Keratinocyte (primary cell): Measurements from ENCODE around the gene PIP4K2A. TPM values are rescaled to one million over a fixed set of nuclear protein-coding genes. Genes with fewer than 3 reads are reported as not detected.

Experiments used
- DNase-seq: peaks from one replicate; pipeline ENCODE4 v3.0.0-alpha.2; 2011; ENCODE audit warnings: low read depth, missing footprints, low spot score
- FAIRE-seq: peaks from 2 replicates; lab custom pipeline; 2011; peaks lifted over from hg19 to GRCh38; lab: Jason Lieb, UNC
- H2AFZ ChIP-seq: 2 replicates; pipeline ENCODE4 v1.6.0; 2012; ENCODE audit warnings: low read length, control low read depth, inconsistent platforms; ENCODE audit not compliant: control insufficient read depth
- H3K27ac ChIP-seq: 2 replicates; pipeline ENCODE4 v1.5.1; 2011; ENCODE audit warnings: low read length; ENCODE audit not compliant: control insufficient read depth, insufficient read depth
- H3K27me3 ChIP-seq: 3 replicates; pipeline ENCODE4 v1.6.0; 2011; ENCODE audit warnings: low read length; ENCODE audit not compliant: control insufficient read depth, insufficient read depth; ENCODE audit errors: extremely low read depth
- H3K36me3 ChIP-seq, 2 experiments: 2 replicates in 1 of 2; 3 replicates in 1 of 2; pipeline ENCODE4 v1.5.1; 2011; ENCODE audit warnings: low read length in 2 of 2, mild to moderate bottlenecking in 1 of 2; ENCODE audit not compliant: control insufficient read depth in 2 of 2, insufficient read depth in 2 of 2; ENCODE audit errors: extremely low read depth in 1 of 2
- H3K4me1 ChIP-seq: 3 replicates; pipeline ENCODE4 v1.5.1; 2011; ENCODE audit warnings: low read length; ENCODE audit not compliant: control insufficient read depth, insufficient read depth; ENCODE audit errors: extremely low read depth
- H3K4me2 ChIP-seq: 3 replicates; pipeline ENCODE4 v1.6.0; 2011; ENCODE audit warnings: low read depth, low read length; ENCODE audit not compliant: control insufficient read depth, insufficient read depth; ENCODE audit errors: extremely low read depth
- H3K4me3 ChIP-seq, 3 experiments: fragments of 200-600 bp in 1 of 3; sonication (generic) in 1 of 3; 2 replicates in 2 of 3; 3 replicates in 1 of 3; pipeline ENCODE4 v1.5.1; 2011 to 2016; ENCODE audit warnings: low read length in 3 of 3, mild to moderate bottlenecking in 3 of 3, control low read depth in 2 of 3, inconsistent platforms in 1 of 3, low read depth in 1 of 3, mixed read lengths in 1 of 3, mixed run types in 1 of 3, moderate library complexity in 1 of 3; ENCODE audit not compliant: control insufficient read depth in 2 of 3, insufficient read depth in 2 of 3; ENCODE audit errors: extremely low read depth in 1 of 3
- H3K79me2 ChIP-seq: 2 replicates; pipeline ENCODE4 v1.6.0; 2012; ENCODE audit warnings: low read length; ENCODE audit not compliant: control insufficient read depth, insufficient read depth
- H3K9ac ChIP-seq: 3 replicates; pipeline ENCODE4 v1.6.0; 2011; ENCODE audit warnings: low read length; ENCODE audit not compliant: control insufficient read depth, insufficient read depth; ENCODE audit errors: extremely low read depth
- H3K9me1 ChIP-seq: 3 replicates; pipeline ENCODE4 v1.6.0; 2011; ENCODE audit warnings: low read length; ENCODE audit not compliant: control insufficient read depth, insufficient read depth; ENCODE audit errors: extremely low read depth
- H3K9me3 ChIP-seq: 2 replicates; pipeline ENCODE4 v1.5.1; 2012; ENCODE audit warnings: low read depth, low read length; ENCODE audit not compliant: control insufficient read depth
- H4K20me1 ChIP-seq: 3 replicates; pipeline ENCODE4 v1.6.0; 2011; ENCODE audit warnings: low read length; ENCODE audit not compliant: control insufficient read depth, insufficient read depth; ENCODE audit errors: extremely low read depth
- EZH2 ChIP-seq: IDR thresholded peaks from one replicate; pipeline ENCODE4 v1.6.1; 2012; ENCODE audit warnings: inconsistent platforms, mild to moderate bottlenecking, low read length, moderate library complexity
- dilution Hi-C: fragments of 300-500 bp; cut with MboI; formaldehyde crosslinking; loops from one replicate; pipeline ENCODE4 v1.7.0; 2020; ENCODE audit warnings: low sequenced_read_pairs; ENCODE audit not compliant: extremely low pct_ligation_motif_present
- polyA plus RNA-seq, 5 experiments: library from polyadenylated mRNA; depleted of rRNA in 3 of 5; stranded (reverse) in 3 of 5; stranded (forward) in 1 of 5; unstranded in 1 of 5; fragments of >200 nt; gene quantifications; 1 replicate in 1 of 5; 2 replicates in 3 of 5; 3 replicates in 1 of 5; pipeline versions ENCODE4 v1.2.1 to v1.2.3, GENCODE V29; 2011 to 2012; ENCODE audit warnings: missing spikeins in 2 of 5, low read depth in 1 of 5, low replicate concordance in 1 of 5
- TF ChIP-seq, protein P1 (sequence below), 3 experiments: IDR thresholded peaks in 1 of 3; conservative IDR thresholded peaks in 1 of 3; optimal IDR thresholded peaks in 1 of 3; 2 replicates in 2 of 3; 3 replicates in 1 of 3; pipeline versions ENCODE3 to v1.5.1; 2011; ENCODE audit warnings: low read length in 3 of 3, mild to moderate bottlenecking in 3 of 3, moderate library complexity in 2 of 3, control low read depth in 1 of 3, inconsistent platforms in 1 of 3; ENCODE audit not compliant: insufficient read depth in 2 of 3; ENCODE audit errors: extremely low read depth in 1 of 3

PIP4K2A gene
- polyA plus RNA-seq, 1 donor (not counting 4 experiments of a cell fraction or from before 2014, with no cell fraction given), result 15.5 TPM

DNA sequence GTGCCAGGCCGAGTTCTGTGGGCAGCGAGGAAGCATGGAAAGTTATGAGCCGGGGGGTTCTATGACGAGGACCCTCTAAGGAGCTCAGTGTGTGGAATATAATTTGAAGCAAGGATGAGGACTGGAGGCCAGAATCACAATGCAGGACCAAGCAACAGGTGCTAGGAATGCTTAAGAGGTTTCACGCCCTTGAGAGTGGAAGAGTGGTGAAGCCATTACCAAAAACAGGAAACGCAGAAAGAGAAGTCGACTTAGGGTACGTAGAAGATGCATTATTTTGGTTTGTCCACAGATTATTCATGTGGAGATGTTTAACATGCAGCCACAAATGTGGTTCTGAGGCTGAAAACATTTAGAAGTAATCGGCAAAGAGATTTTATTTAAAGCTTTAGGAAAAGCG is 78.7 kb downstream of the PIP4K2A start:
- Histone ChIP-seq H4K20me1 (no peaks in the 10 kb centered on the region), H3K9me1 (no peaks in the 10 kb centered on the region), H3K27me3 (no peaks in the 10 kb centered on the region), H3K36me3 (no peaks in the 10 kb centered on the region), H3K79me2 (peaks cover 3% of the 10 kb centered on the region), H2AFZ (no peak overlapping the region), H3K4me2 (no peak overlapping the region), H3K4me3 (no peak overlapping the region), H3K9ac (no peak overlapping the region), H3K4me1 (peaks cover 14% of the 10 kb centered on the region), H3K27ac (no peak overlapping the region), H3K9me3 (no peaks in the 10 kb centered on the region)
- dilution Hi-C loops, result no loop called here
- no peak for FAIRE-seq
- TF ChIP-seq, protein P1, sequence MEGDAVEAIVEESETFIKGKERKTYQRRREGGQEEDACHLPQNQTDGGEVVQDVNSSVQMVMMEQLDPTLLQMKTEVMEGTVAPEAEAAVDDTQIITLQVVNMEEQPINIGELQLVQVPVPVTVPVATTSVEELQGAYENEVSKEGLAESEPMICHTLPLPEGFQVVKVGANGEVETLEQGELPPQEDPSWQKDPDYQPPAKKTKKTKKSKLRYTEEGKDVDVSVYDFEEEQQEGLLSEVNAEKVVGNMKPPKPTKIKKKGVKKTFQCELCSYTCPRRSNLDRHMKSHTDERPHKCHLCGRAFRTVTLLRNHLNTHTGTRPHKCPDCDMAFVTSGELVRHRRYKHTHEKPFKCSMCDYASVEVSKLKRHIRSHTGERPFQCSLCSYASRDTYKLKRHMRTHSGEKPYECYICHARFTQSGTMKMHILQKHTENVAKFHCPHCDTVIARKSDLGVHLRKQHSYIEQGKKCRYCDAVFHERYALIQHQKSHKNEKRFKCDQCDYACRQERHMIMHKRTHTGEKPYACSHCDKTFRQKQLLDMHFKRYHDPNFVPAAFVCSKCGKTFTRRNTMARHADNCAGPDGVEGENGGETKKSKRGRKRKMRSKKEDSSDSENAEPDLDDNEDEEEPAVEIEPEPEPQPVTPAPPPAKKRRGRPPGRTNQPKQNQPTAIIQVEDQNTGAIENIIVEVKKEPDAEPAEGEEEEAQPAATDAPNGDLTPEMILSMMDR (optimal IDR thresholded peaks at IDR 0.05 in 1 of 3, IDR thresholded peaks at IDR 0.05 in 1 of 3, conservative IDR thresholded peaks at IDR 0.05 in 1 of 3; ENCODE audit: extremely low read depth in 1 of 3, insufficient read depth in 2 of 3, low read length in 3 of 3), result no peak
- no peak for TF ChIP-seq EZH2
- no peak for DNase-seq

GRCh38 chr10:22634606-22635459 is 79.5 kb downstream of the PIP4K2A start:
- H2AFZ ChIP-seq, result no peak overlapping the region
- no peaks in the 10 kb centered on the region for H3K36me3 ChIP-seq
- TF ChIP-seq, protein P1 (optimal IDR thresholded peaks at IDR 0.05 in 1 of 3, IDR thresholded peaks at IDR 0.05 in 1 of 3, conservative IDR thresholded peaks at IDR 0.05 in 1 of 3; ENCODE audit: extremely low read depth in 1 of 3, insufficient read depth in 2 of 3, low read length in 3 of 3), result no peak
- TF ChIP-seq EZH2, result no peak
- H3K4me2 ChIP-seq, result no peak overlapping the region
- H3K4me3 ChIP-seq, result no peak overlapping the region
- no peak for DNase-seq
- dilution Hi-C loops, result no loop called here
- no peak overlapping the region for H3K9ac ChIP-seq
- no peaks in the 10 kb centered on the region for H3K27me3 ChIP-seq
- H3K9me1 ChIP-seq, result no peaks in the 10 kb centered on the region
- no peaks in the 10 kb centered on the region for H3K9me3 ChIP-seq
- FAIRE-seq, result no peak
- peaks cover 6% of the 10 kb centered on the region for H3K79me2 ChIP-seq
- no peaks in the 10 kb centered on the region for H4K20me1 ChIP-seq
- H3K4me1 ChIP-seq, result peaks cover 22% of the 10 kb centered on the region
- H3K27ac ChIP-seq, result no peak overlapping the region
